Measurements from ENCODE around the gene LNX1.
A peak's percentile ranks its signal among the peaks of the same experiment; 100 is the strongest.

LNX1 gene

DNA sequence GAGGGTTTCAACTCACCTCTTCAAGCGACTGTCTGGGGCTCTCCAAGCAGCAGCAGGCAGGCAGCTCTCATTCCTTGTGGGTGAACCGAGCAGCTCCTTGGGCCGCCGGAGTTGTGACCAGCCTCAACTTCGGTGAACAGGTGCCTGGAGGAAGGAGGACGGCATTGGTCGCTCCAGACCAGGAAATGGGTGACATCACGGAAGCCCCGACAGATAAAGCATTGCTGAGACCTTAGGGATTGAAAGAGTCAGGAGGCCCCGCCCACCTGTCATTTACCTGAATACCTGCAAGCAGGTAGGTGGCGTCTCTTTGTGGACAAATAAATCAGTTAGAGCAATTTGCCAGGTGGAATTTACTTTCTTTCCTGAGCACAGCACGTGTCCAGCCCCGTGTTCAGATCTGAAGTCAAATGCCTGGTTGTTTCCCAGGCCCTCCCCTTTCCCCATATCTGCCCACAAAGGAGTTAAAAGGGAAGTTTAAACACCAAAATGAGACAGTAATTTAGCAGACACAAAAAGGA lies at the start of gene LNX1:
Gene LNX1 (minus strand): TSS at position 115 of the 521 bp plus-strand sequence. CDS start 17,484 bp downstream, outside the sequence.
- H3K27ac ChIP-seq, result peak within 1 kb of the TSS; percentile 73
- TF ChIP-seq ZFX (IDR thresholded peaks at IDR 0.05), result no peak
- TF ChIP-seq, protein P1, sequence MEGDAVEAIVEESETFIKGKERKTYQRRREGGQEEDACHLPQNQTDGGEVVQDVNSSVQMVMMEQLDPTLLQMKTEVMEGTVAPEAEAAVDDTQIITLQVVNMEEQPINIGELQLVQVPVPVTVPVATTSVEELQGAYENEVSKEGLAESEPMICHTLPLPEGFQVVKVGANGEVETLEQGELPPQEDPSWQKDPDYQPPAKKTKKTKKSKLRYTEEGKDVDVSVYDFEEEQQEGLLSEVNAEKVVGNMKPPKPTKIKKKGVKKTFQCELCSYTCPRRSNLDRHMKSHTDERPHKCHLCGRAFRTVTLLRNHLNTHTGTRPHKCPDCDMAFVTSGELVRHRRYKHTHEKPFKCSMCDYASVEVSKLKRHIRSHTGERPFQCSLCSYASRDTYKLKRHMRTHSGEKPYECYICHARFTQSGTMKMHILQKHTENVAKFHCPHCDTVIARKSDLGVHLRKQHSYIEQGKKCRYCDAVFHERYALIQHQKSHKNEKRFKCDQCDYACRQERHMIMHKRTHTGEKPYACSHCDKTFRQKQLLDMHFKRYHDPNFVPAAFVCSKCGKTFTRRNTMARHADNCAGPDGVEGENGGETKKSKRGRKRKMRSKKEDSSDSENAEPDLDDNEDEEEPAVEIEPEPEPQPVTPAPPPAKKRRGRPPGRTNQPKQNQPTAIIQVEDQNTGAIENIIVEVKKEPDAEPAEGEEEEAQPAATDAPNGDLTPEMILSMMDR (conservative IDR thresholded peaks at IDR 0.05), result peak; percentile 45

DNA sequence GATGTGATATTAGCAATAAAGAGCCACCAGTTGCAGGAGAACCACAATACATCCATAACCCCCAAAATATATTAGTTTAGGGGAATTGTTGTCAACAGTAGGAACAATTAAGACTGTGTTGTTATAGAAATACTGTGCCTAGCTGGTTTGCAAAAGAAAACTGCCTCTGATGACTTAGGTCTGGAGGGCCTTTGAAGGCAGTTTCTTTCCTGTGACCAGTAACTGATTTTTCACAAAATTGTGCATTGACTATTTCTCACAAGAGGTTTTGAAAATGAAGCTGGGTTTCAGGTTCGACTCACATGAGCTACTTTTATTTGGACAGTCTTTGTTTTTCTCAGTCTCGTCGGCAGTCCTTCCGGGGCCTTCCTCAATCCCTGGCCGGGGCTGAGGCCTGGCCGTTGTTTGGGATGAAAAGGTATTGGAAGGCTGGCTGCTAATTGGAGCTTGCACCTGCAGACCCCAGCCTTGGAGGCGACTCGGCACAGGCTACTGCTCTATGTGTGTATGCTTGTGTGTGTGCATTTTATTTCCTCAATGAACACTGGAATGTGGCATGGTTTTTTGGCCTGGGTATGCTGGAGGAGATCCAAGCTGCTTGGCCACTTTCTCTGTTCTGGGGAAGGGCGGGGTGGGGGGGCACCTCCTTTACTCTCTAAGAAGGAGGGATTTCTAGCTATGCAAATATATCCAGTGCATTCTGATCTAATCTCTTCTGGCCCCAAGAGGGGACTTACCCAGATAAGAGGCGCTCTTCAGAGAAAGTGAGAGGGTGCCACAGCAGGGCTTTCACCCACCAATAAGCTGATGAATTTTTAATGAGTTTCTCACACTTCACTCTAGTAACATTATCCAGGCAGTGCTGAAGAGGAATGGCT lies 49.5 kb upstream of the LNX1 start:
- H3K27ac ChIP-seq, result 0 out of 2 replicates have a peak overlapping the region, but pooled peaks have one; percentile 6
- TF ChIP-seq ZFX (IDR thresholded peaks at IDR 0.05), result no peak

DNA sequence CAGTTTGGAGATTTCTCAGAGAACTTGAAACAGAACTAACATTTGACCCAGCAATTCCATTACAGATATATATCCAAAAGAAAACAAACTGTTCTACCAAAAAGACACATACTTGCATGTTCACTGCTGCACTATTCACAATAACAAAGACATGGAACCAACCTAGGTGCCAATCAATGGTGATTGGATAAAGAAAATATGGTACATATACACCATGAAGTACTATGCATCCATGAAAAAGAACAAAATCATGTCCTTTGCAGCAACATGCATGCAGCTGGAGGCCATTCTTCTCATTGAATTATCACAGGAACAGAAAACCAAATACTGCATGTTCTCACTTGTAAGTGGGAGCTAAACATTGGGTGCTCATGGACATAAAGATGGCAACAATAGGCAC lies 47.6 kb upstream of the LNX1 start:
- no peak overlapping the region for H3K27ac ChIP-seq
- TF ChIP-seq, protein P1 (conservative IDR thresholded peaks at IDR 0.05), result no peak
- TF ChIP-seq ZFX (IDR thresholded peaks at IDR 0.05), result no peak

DNA sequence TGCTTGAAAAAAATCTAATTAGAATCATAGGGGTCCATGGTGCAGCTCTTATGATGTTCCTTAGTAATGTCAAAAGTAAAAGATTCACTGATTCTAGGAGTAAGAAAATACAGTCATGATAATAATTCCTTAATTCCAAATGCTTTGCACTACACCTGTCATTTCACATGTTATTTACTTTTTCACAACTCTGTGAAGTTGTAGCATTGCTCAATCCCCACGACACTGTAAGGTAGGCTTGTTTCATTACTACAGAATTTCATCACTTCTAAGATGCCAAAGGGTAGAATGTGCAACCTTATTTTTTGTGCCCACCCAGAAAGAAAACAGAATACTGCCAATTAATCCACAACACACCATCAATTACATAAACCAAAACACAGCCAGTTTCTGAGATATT lies 46.1 kb upstream of the LNX1 start:
- TF ChIP-seq, protein P1 (conservative IDR thresholded peaks at IDR 0.05), result no peak
- TF ChIP-seq ZFX (IDR thresholded peaks at IDR 0.05), result no peak
- no peak overlapping the region for H3K27ac ChIP-seq

DNA sequence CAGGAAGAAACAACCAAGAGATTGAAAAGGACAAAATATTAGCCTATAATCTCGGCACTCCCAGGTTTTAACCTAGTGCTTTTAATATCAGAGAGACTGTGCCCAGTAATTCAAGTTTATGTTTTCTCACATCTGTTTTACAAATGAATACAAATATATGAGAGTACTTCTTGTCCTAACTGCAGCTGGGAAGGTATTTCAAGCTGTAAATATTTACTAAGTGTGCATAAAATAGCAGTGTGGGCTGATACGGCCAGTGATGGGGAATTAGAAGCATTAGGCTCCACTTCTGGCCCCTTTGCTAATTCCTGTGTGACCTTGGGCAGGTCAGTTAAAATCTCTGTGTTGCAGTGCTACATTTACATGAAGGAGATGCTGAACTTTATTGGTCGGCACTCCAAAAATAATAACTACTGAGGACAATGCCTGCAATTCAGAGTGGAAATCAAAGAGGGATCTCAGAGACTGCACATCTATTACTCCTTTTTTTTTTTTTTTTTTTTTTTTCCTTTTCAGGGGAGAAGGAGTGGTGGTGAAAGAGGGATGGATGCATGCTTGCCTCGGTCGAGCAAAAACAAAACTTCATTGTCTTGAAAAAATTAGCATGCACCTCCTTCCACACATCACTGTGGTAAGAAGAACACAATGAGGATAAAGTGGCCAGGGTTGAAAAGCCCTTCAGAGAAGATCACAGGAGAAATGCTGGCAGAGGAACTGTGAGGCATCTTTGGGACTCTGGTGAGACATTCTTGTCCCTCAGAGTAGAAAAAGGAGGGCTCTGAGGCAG lies 44.6 kb upstream of the LNX1 start:
- TF ChIP-seq, protein P1 (conservative IDR thresholded peaks at IDR 0.05), result no peak
- no peak for TF ChIP-seq ZFX (IDR thresholded peaks at IDR 0.05)
- H3K27ac ChIP-seq, result no peak overlapping the region

DNA sequence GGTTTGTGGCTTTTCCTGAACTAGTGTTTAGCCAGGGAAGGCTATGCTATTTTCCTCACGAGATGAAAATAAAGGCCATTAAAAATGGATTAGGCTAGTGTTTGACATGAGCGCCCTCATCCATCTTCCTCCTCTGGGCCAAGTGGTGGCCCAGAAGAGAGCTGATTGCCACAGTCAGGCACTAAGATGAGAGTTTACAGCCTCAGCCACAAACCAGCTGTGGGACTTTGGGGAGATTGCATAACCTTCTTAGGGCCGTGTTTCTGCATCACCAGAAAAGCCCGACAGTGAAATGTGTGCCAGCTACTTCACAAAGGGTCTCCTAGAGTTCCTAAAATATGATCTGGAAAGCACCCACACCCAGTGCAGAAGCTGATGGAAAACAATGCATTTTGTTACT lies 42.3 kb upstream of the LNX1 start:
- no peak overlapping the region for H3K27ac ChIP-seq
- no peak for TF ChIP-seq ZFX (IDR thresholded peaks at IDR 0.05)
- TF ChIP-seq, protein P1 (conservative IDR thresholded peaks at IDR 0.05), result no peak

DNA sequence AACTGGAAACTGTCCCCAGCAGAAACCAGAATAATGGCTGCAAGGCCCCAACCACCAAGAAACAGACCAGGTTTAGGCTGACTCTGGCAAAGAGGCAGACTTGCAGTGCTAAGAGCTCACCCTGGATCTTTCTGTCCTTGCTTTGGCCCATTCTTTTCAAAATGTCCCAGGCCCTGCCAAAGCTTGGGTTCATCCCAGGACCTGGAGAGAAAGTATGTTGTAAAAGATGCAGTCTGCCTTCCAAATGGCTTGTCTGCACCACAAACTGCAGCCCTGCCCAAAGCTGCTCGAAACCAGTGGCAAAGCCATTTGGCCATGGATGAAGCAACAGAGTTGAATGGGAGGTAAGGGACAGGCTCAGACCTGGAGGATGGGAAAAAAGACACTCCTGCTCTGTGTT lies 38.0 kb upstream of the LNX1 start:
- no peak for TF ChIP-seq ZFX (IDR thresholded peaks at IDR 0.05)
- TF ChIP-seq, protein P1 (conservative IDR thresholded peaks at IDR 0.05), result no peak
- no peak overlapping the region for H3K27ac ChIP-seq

Measured in C4-2B (cell line).